Testis (tissue), 3 donors: Measurements from ENCODE around the gene KIF26B. TPM values are rescaled to one million over a fixed set of nuclear protein-coding genes. Genes with fewer than 3 reads are reported as not detected.

ENCODE experiments used
- DNase-seq: peaks from one replicate; pipeline ENCODE4 v3.0.0-alpha.2; 2019
- H3K27ac ChIP-seq, 2 donors: fragments of 200-600 bp; sonication (generic); one replicate each; pipeline ENCODE4 v1.5.1; 2019
- H3K27me3 ChIP-seq: fragments of 200-600 bp; sonication (generic); one replicate; pipeline ENCODE4 v1.5.1; 2019
- H3K36me3 ChIP-seq: fragments of 200-600 bp; sonication (generic); one replicate; pipeline ENCODE4 v1.5.1; 2017; ENCODE audit warnings: low read depth; ENCODE audit errors: missing control alignments
- H3K4me1 ChIP-seq: fragments of 200-600 bp; sonication (generic); one replicate; pipeline ENCODE4 v1.5.1; 2019
- H3K4me3 ChIP-seq, 2 donors: fragments of 200-600 bp; sonication (generic); one replicate each; pipeline ENCODE4 v1.5.1; 2017 to 2019
- H3K9me3 ChIP-seq: fragments of 200-600 bp; sonication (generic); one replicate; pipeline ENCODE4 v1.5.1; 2017
- POLR2A ChIP-seq: fragments of 450-650 bp; IDR thresholded peaks from one replicate; pipeline ENCODE4 v1.6.1; 2017; ENCODE audit warnings: antibody characterized with exemption, mild to moderate bottlenecking, moderate library complexity
- WGBS, 2 donors: methylation state at CpG; one replicate each; pipeline ENCODE4 v1.1.5; 2018; 5-methylcytosine and 5-hydroxymethylcytosine counted together
- intact Hi-C: fragments of 100-400 bp; cut with DNase I; formaldehyde crosslinking; loops from one replicate; pipeline ENCODE4 v1.15.1; 2023; ENCODE audit warnings: low total_unique reads
- polyA plus RNA-seq: library from polyadenylated mRNA; stranded (reverse); fragments of 350-450 nt; fragmentation: Illumina TruSeq; extraction: RNeasy Lipid Tissue Mini Kit (QIAGEN cat#74804); gene quantifications from one replicate; pipeline ENCODE4 v1.2.3, GENCODE V29; 2014; ENCODE audit warnings: low read depth, low replicate concordance; ENCODE audit not compliant: insufficient read depth
- total RNA-seq, 2 donors: library from RNA; depleted of rRNA; stranded (reverse); fragments of >200 nt; gene quantifications; one replicate each; pipeline ENCODE4 v1.2.3, GENCODE V29; 2016
- TF ChIP-seq, protein P1 (sequence below), 3 experiments: fragments of 450-650 bp in 2 of 3; fragments of 200-600 bp in 1 of 3; sonication (generic) in 1 of 3; IDR thresholded peaks; one replicate each; pipeline ENCODE4 v1.5.1; 2016 to 2019; ENCODE audit warnings: antibody characterized with exemption in 3 of 3, mild to moderate bottlenecking in 2 of 3, moderate library complexity in 1 of 3

The KIF26B gene
- total and polyA plus RNA-seq, 3 donors from 2014 or later, result 3.0 to 4.8 (median 3.1) TPM

DNA sequence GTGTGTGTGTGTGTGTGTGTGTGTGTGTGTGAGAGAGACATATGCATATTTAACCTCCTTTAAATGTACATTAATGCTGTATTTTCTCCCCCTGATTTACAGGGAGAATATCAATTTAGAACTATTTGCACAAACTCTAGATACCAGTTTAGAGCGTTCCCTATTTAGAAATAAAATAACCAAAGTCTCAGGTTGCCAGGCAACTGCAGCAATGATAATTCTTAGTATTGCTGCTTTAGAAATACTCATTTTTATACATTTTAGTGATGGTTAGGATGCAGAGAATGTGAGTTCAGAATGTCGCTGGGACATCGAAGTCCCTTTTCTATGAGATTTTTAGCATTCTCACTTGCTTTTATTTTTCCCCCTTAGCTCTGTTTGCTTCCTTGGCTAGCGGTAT is 497.3 kb downstream of the KIF26B start:
- no peaks in the 10 kb centered on the region for H3K27me3 ChIP-seq
- no peaks in the 10 kb centered on the region for H3K4me1 ChIP-seq
- no peak for DNase-seq
- H3K27ac ChIP-seq, result no peak overlapping the region
- TF ChIP-seq POLR2A, result no peak
- TF ChIP-seq, protein P1, sequence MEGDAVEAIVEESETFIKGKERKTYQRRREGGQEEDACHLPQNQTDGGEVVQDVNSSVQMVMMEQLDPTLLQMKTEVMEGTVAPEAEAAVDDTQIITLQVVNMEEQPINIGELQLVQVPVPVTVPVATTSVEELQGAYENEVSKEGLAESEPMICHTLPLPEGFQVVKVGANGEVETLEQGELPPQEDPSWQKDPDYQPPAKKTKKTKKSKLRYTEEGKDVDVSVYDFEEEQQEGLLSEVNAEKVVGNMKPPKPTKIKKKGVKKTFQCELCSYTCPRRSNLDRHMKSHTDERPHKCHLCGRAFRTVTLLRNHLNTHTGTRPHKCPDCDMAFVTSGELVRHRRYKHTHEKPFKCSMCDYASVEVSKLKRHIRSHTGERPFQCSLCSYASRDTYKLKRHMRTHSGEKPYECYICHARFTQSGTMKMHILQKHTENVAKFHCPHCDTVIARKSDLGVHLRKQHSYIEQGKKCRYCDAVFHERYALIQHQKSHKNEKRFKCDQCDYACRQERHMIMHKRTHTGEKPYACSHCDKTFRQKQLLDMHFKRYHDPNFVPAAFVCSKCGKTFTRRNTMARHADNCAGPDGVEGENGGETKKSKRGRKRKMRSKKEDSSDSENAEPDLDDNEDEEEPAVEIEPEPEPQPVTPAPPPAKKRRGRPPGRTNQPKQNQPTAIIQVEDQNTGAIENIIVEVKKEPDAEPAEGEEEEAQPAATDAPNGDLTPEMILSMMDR (IDR thresholded peaks at IDR 0.05), result no peak
- 90 to 95% methylated on average over 4 of the region's 4 CpGs for WGBS, 2 donors
- intact Hi-C loops, result no loop called here
- no peak overlapping the region for H3K4me3 ChIP-seq
- no peaks in the 10 kb centered on the region for H3K9me3 ChIP-seq
- H3K36me3 ChIP-seq, result no peaks in the 10 kb centered on the region

DNA sequence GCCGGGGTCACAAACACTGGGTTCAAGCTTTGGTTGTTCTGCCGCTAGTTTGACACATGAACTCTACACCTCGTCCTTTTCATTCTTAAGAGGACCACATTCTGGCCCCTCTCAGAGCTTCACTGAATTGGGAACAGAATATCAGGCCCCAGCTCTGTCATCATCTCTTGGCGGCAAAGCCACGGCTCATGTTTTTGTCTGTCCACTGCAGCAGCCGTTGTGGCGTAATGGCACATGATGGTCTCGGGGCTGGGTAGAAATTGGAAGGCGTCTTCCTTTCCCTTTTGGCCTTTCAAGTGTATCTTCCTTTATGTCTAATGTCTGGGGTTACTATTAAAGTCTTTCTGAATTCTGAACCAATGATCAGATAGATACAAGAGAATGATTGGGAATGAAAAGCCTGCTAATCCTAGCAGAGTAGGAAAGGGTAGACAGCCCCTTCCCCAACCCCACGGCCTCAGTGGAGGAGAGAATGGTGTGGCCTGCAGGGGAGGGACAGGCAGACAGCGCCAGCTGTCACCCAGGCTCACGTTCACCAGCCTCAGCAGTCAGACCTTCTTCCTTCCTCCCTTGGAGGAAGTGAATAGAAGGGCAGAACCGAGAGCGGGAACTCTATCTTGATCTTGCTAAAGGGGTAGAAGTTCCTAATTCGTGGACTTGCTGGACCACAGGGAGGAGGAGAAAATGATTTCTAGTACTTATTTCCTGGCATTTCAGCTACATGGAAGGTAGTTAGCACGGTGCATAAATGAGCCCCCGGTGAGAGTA is 498.1 kb downstream of the KIF26B start:
- no peaks in the 10 kb centered on the region for H3K4me1 ChIP-seq
- TF ChIP-seq, protein P1 (IDR thresholded peaks at IDR 0.05), result no peak
- no peak for TF ChIP-seq POLR2A
- no peak overlapping the region for H3K4me3 ChIP-seq
- no peak overlapping the region for H3K27ac ChIP-seq
- 80 to 90% methylated on average over 17 of the region's 17 CpGs for WGBS, 2 donors
- intact Hi-C loops, result no loop called here
- no peaks in the 10 kb centered on the region for H3K9me3 ChIP-seq
- no peaks in the 10 kb centered on the region for H3K27me3 ChIP-seq
- DNase-seq, result no peak
- H3K36me3 ChIP-seq, result no peaks in the 10 kb centered on the region

DNA sequence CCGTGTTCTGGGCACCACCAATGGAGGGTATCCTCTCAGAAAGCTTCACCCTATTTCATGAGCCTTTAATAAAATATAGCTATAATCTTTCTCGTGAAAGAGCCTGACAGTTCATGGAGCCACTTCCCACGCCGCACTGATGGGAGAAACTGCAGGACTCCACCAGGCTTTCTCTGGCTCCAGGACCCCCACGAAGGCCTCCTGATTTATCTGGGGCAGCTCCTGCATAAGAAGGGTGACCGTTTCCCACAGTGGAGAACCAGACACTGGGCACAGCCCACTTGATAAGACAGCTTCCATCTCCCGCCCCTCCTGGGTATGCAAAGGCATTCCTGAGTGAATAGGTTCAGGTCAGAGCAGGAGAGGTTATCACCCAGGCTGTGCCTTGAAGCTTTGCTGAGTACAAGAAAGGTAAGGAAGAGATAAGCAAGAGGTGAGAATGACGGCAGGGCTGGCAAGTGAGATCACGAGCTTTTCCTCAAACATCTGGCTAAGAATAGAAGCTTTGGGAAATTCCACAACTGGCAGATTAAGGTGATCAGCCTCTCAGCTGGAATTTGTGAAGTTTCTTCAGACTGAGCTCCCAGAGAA is 499.8 kb downstream of the KIF26B start:
- TF ChIP-seq, protein P1 (IDR thresholded peaks at IDR 0.05), result no peak
- TF ChIP-seq POLR2A, result no peak
- WGBS, 2 donors, result 69 to 77% methylated on average over 9 of the region's 9 CpGs

DNA sequence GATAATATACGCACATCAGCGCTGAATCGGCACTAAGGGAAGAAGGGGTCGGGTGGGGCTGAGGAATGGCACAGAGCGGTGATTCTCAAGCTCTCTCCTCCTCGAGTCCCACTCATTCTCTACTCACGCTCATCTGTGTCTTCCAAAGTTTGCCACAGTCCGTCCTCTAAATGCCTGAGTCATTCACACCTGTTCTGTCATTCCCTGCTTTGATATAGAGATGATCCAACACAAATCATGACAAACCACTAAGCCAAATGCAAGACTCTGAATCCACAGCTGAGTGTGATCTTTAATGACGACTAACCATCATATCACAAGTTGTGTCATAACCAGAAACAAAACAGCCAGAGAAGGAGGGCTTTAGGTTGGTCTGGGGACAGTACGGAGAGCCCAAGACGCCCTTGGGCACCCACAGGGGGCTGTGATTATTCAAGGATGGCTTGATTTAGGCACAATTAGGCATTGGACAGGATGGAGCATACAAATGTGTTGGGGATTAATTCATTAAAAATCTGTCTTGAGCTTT is 501.5 kb downstream of the KIF26B start:
- no peak for DNase-seq
- intact Hi-C loops, result no loop called here
- H3K9me3 ChIP-seq, result no peaks in the 10 kb centered on the region
- 88 to 93% methylated on average over 11 of the region's 11 CpGs for WGBS, 2 donors
- TF ChIP-seq POLR2A, result no peak
- TF ChIP-seq, protein P1 (IDR thresholded peaks at IDR 0.05), result no peak
- no peak overlapping the region for H3K4me3 ChIP-seq
- H3K27me3 ChIP-seq, result no peaks in the 10 kb centered on the region
- H3K36me3 ChIP-seq, result no peaks in the 10 kb centered on the region
- no peak overlapping the region for H3K27ac ChIP-seq
- no peaks in the 10 kb centered on the region for H3K4me1 ChIP-seq

More for the DNA sequence above, 499.8 kb downstream of the KIF26B start:
- Histone ChIP-seq H3K27me3 (no peaks in the 10 kb centered on the region), H3K36me3 (no peaks in the 10 kb centered on the region), H3K27ac (no peak overlapping the region), H3K4me3 (no peak overlapping the region), H3K9me3 (no peaks in the 10 kb centered on the region), H3K4me1 (no peaks in the 10 kb centered on the region)
- no peak for DNase-seq
- intact Hi-C loops, result no loop called here
